WTC11 (cell line): ENCODE data around the gene BACH2.

ENCODE experiments used
- FOXP4 ChIP-seq: sonication (generic); formaldehyde crosslinking; IDR thresholded peaks from 2 replicates; pipeline ENCODE4 v1.8.0; 2022; ENCODE audit warnings: mild to moderate bottlenecking, missing genetic modification reagents
- HMGXB4 ChIP-seq: sonication (generic); formaldehyde crosslinking; IDR thresholded peaks from 2 replicates; pipeline ENCODE4 v1.8.1; 2023; ENCODE audit warnings: mild to moderate bottlenecking, moderate library complexity, missing genetic modification reagents
- JUN ChIP-seq: sonication (generic); formaldehyde crosslinking; IDR thresholded peaks from 2 replicates; pipeline ENCODE4 v1.8.0; 2023; ENCODE audit warnings: mild to moderate bottlenecking, missing genetic modification reagents
- TF ChIP-seq, protein P1 (sequence below): fragments of 200-600 bp; IDR thresholded peaks from 2 replicates; pipeline ENCODE4 v1.8.0; 2022; ENCODE audit warnings: antibody characterized with exemption

DNA sequence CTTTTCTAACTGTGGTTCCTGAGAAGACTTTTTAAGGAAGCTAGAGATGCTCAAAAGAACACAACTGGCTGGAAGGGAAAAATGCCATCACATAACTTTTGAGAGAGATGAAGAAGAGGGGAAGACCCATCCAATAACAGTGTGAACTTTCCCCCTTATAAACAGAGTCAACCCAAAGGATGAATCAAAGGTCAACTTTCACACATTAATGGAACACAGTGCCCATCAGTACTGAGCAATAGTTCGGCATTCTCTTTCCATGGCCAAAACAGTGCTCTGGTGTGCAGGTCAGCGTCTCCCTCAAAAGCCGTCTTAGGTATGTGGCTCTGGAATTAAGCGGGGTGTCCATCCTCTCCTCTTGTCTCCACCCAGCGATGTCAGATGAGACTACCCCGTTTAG is 272.0 kb downstream of the BACH2 start:
- TF ChIP-seq HMGXB4 (CRISPR knock-in tag) (no peak), JUN (CRISPR knock-in tag) (no peak), FOXP4 (CRISPR knock-in tag) (no peak)
- TF ChIP-seq, protein P1, sequence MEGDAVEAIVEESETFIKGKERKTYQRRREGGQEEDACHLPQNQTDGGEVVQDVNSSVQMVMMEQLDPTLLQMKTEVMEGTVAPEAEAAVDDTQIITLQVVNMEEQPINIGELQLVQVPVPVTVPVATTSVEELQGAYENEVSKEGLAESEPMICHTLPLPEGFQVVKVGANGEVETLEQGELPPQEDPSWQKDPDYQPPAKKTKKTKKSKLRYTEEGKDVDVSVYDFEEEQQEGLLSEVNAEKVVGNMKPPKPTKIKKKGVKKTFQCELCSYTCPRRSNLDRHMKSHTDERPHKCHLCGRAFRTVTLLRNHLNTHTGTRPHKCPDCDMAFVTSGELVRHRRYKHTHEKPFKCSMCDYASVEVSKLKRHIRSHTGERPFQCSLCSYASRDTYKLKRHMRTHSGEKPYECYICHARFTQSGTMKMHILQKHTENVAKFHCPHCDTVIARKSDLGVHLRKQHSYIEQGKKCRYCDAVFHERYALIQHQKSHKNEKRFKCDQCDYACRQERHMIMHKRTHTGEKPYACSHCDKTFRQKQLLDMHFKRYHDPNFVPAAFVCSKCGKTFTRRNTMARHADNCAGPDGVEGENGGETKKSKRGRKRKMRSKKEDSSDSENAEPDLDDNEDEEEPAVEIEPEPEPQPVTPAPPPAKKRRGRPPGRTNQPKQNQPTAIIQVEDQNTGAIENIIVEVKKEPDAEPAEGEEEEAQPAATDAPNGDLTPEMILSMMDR, result no peak
